ENCODE results near the gene R3HCC1L.

- TF ChIP-seq EZH2phosphoT487 (conservative IDR thresholded peaks at IDR 0.05; ENCODE audit: low read length) (no peak), CTCF (IDR thresholded peaks at IDR 0.05; ENCODE audit: insufficient read depth, low read length, poor library complexity, severe bottlenecking) (no peak)
Observed at GRCh38 chr10:98223874-98224273, 89.4 kb downstream of the R3HCC1L start.
